WTC11 (cell line): ENCODE data around the gene MAML3.

Experiments used
- CREB1 ChIP-seq: sonication (generic); formaldehyde crosslinking; IDR thresholded peaks from 2 replicates; pipeline ENCODE4 v1.8.0; 2023; ENCODE audit warnings: mild to moderate bottlenecking, missing genetic modification reagents
- HMGA2 ChIP-seq: fragments of 250-450 bp; sonication (Bioruptor Pico); IDR thresholded peaks from 2 replicates; pipeline ENCODE4 v1.4.0; 2021; ENCODE audit warnings: mild to moderate bottlenecking, moderate library complexity
- ZNF232 ChIP-seq: sonication (generic); formaldehyde crosslinking; IDR thresholded peaks from 2 replicates; pipeline ENCODE4 v1.8.0; 2022; ENCODE audit warnings: mild to moderate bottlenecking, missing genetic modification reagents
- TF ChIP-seq, protein P1 (sequence below): fragments of 200-600 bp; IDR thresholded peaks from 2 replicates; pipeline ENCODE4 v1.8.0; 2022; ENCODE audit warnings: antibody characterized with exemption

DNA sequence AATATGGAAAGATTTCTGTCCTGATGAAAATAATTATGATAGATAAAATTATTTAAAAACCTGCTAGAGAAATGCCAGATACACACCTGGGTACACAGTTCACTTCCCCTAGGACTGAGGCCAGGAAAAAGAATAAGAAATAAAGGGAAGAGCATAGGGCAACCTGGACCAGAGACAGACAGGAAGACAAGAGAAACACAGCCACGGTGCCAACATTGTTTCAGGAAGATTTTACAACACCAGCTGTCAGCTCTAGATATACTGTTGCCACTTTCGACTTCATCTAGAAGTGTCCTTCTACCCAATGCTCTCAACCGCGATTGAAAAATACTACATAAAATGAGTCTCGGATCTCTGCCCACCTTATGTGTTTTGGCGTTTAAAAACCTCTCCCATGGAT is 128.5 kb downstream of the MAML3 start:
- TF ChIP-seq CREB1 (CRISPR knock-in tag) (no peak), HMGA2 (CRISPR knock-in tag) (no peak), ZNF232 (CRISPR knock-in tag) (no peak)
- TF ChIP-seq, protein P1, sequence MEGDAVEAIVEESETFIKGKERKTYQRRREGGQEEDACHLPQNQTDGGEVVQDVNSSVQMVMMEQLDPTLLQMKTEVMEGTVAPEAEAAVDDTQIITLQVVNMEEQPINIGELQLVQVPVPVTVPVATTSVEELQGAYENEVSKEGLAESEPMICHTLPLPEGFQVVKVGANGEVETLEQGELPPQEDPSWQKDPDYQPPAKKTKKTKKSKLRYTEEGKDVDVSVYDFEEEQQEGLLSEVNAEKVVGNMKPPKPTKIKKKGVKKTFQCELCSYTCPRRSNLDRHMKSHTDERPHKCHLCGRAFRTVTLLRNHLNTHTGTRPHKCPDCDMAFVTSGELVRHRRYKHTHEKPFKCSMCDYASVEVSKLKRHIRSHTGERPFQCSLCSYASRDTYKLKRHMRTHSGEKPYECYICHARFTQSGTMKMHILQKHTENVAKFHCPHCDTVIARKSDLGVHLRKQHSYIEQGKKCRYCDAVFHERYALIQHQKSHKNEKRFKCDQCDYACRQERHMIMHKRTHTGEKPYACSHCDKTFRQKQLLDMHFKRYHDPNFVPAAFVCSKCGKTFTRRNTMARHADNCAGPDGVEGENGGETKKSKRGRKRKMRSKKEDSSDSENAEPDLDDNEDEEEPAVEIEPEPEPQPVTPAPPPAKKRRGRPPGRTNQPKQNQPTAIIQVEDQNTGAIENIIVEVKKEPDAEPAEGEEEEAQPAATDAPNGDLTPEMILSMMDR = no peak
